Glutamatergic neuron (in vitro differentiated cells): ENCODE measurements around the gene SPR. TPM values are rescaled to one million over a fixed set of nuclear protein-coding genes. Genes with fewer than 3 reads are reported as not detected.

Source experiments
- DNase-seq: peaks from one replicate; pipeline ENCODE4 v3.0.0; 2022
- H3K27ac Mint-ChIP-seq: one replicate; pipeline ENCODE4 v1.8.0; 2020; ENCODE audit warnings: mild to moderate bottlenecking, mixed read lengths, inconsistent platforms; ENCODE audit not compliant: unreplicated experiment
- H3K27me3 Mint-ChIP-seq: one replicate; pipeline ENCODE4 v1.8.0; 2020; ENCODE audit warnings: mild to moderate bottlenecking, moderate library complexity, mixed read lengths, inconsistent platforms; ENCODE audit not compliant: unreplicated experiment
- H3K36me3 Mint-ChIP-seq: one replicate; pipeline ENCODE4 v1.8.0; 2020; ENCODE audit warnings: mild to moderate bottlenecking, mixed read lengths, inconsistent platforms; ENCODE audit not compliant: unreplicated experiment
- H3K4me1 Mint-ChIP-seq: one replicate; pipeline ENCODE4 v1.8.0; 2020; ENCODE audit warnings: mild to moderate bottlenecking, low read depth, mixed read lengths, inconsistent platforms; ENCODE audit not compliant: unreplicated experiment
- H3K4me3 Mint-ChIP-seq: one replicate; pipeline ENCODE4 v1.8.0; 2020; ENCODE audit warnings: mild to moderate bottlenecking, mixed read lengths, inconsistent platforms; ENCODE audit not compliant: unreplicated experiment
- H3K9me3 Mint-ChIP-seq: one replicate; pipeline ENCODE4 v1.8.0; 2020; ENCODE audit warnings: mild to moderate bottlenecking, moderate library complexity, mixed read lengths, inconsistent platforms; ENCODE audit not compliant: unreplicated experiment
- CTCF ChIP-seq: fragments of 200-600 bp; sonication (generic); IDR thresholded peaks from one replicate; pipeline ENCODE4 v1.5.0; 2021; ENCODE audit not compliant: partially characterized antibody, unreplicated experiment
- total RNA-seq: library from RNA; stranded (reverse); fragmentation: NEBNext Ultra II Directional; extraction: Animal tissue kit (Norgen Biotek cat#: 25700); gene quantifications from one replicate; pipeline ENCODE4 v1.2.1, GENCODE V29; 2021; ENCODE audit not compliant: unreplicated experiment

SPR gene
- total RNA-seq, 1 donor from 2014 or later = 1.7 TPM

- no peak for DNase-seq
- no peak for TF ChIP-seq CTCF
- H3K27me3 Mint-ChIP-seq = peaks cover 9% of the 10 kb centered on the region
- H3K4me1 Mint-ChIP-seq = peaks cover 11% of the 10 kb centered on the region
- H3K27ac Mint-ChIP-seq = no peak overlapping the region
- H3K36me3 Mint-ChIP-seq = peaks cover 8% of the 10 kb centered on the region
- no peak overlapping the region for H3K4me3 Mint-ChIP-seq
- peaks cover 5% of the 10 kb centered on the region for H3K9me3 Mint-ChIP-seq
Measured at GRCh38 chr2:72938455-72938854, 51.2 kb downstream of the SPR start.

- DNase-seq = no peak
- TF ChIP-seq CTCF = no peak
- Mint-ChIP-seq H3K4me3 (no peak overlapping the region), H3K36me3 (peaks cover 8% of the 10 kb centered on the region), H3K4me1 (peaks cover 8% of the 10 kb centered on the region), H3K9me3 (peaks cover 7% of the 10 kb centered on the region), H3K27me3 (peaks cover 7% of the 10 kb centered on the region), H3K27ac (no peak overlapping the region)
Measured at GRCh38 chr2:72940361-72940760, 53.2 kb downstream of the SPR start.

GRCh38 chr2:72940786-72941185 is 53.6 kb downstream of the SPR start:
- H3K36me3 Mint-ChIP-seq = peaks cover 8% of the 10 kb centered on the region
- no peak overlapping the region for H3K4me3 Mint-ChIP-seq
- TF ChIP-seq CTCF = no peak
- DNase-seq = no peak
- H3K27ac Mint-ChIP-seq = no peak overlapping the region
- H3K9me3 Mint-ChIP-seq = peaks cover 8% of the 10 kb centered on the region
- H3K27me3 Mint-ChIP-seq = peaks cover 6% of the 10 kb centered on the region
- H3K4me1 Mint-ChIP-seq = peaks cover 8% of the 10 kb centered on the region

Other genes starting within 250 kb of the SPR start
- gene EXOC6B, start 61.4 kb upstream of the SPR start, total RNA-seq = 34.5 TPM
- 0.54 TPM for gene EMX1, start 30.1 kb downstream of the SPR start, total RNA-seq
- 13.7 TPM for gene SFXN5, start 184.3 kb downstream of the SPR start, total RNA-seq
- 13.5 TPM for gene RAB11FIP5, start 225.5 kb downstream of the SPR start, total RNA-seq